Measurements from ENCODE around the gene KCNQ5. TPM values are rescaled to one million over a fixed set of nuclear protein-coding genes. Genes with fewer than 3 reads are reported as not detected.

The KCNQ5 gene
- total RNA-seq, 1 experiment from 2014 or later, result not detected

DNA sequence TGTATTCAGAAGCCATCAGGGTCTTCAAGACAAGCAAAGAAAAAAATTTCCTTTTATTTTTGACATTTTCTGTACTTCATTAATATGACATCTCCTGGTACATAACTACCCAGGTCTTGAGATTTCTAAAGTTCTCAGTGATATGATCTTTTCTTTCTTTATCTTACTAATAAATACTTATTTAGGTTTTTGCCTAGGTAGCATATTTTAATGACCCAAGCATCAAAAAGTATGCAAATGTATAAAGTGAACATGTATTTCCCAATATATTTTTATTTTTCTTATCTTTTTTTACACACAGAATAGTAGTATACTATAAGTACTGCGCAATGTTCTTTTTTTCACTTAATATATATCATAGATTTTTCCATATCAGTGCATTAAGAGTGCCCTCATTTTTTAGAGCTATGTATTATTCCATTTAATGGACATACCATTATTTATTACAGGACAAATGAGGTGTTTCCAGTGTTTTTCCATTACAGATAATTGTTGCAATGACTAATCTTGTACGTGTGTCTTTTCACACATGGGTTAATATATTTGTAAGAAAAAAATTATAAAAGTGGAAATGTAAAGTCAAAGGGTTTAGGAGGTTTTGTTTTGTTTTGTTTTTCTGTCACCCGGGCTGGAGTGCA is 107.0 kb downstream of the KCNQ5 start:
- Histone ChIP-seq H3K4me3 (no peak overlapping the region), H3K27me3 (no peaks in the 10 kb centered on the region), H3K27ac (no peak overlapping the region), H3K36me3 (no peaks in the 10 kb centered on the region), H3K4me1 (no peaks in the 10 kb centered on the region), H3K9me3 (replicated peaks) (peaks cover 4% of the 10 kb centered on the region; the same call in 1 of the 2 replicates)
- no peak for DNase-seq

DNA sequence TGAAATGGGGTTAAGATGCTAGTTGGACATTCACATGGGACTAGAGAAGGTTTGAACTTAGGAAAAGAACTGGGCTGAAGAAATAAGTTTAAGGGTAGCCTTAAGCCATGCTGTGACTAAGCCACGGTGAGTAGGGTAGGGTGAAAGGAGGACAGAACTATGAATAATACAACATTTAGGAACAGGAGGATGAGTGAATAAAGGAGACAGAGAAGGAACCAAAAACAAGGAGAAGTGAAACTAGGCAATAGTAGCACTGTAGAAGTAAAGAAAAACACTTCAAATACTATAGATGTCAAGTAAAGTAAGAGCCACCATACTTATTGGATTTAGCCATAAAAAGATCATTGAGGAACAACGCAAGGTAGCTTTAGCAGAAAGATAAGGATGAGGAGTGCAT is 111.2 kb downstream of the KCNQ5 start:
- Histone ChIP-seq H3K36me3 (no peaks in the 10 kb centered on the region), H3K4me1 (no peaks in the 10 kb centered on the region), H3K27ac (no peak overlapping the region), H3K9me3 (replicated peaks) (peaks cover 4% of the 10 kb centered on the region; the same call in 1 of the 2 replicates), H3K4me3 (no peak overlapping the region), H3K27me3 (no peaks in the 10 kb centered on the region)
- DNase-seq, result no peak

DNA sequence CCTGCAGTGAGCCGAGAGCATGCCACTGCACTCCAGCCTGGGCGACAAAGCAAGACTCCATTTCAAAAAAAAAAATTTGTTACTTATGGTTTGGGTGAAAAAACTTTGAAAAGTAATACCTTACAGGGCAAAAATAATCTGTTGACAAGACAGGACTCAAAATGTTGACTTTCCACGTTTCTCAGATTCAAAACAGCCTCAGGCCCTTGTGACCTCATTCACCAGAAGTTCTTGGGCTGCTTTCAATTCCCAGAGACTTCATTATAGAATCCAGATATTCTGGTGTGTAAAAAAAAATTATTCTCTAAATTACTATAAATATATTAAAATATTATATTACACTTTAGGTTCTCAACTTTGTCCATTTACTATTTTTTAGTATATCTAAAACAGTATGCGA is 116.2 kb downstream of the KCNQ5 start:
- no peak for DNase-seq
- Histone ChIP-seq H3K36me3 (no peaks in the 10 kb centered on the region), H3K4me3 (no peak overlapping the region), H3K9me3 (replicated peaks) (no peaks in the 10 kb centered on the region), H3K4me1 (no peaks in the 10 kb centered on the region), H3K27ac (no peak overlapping the region), H3K27me3 (no peaks in the 10 kb centered on the region)

DNA sequence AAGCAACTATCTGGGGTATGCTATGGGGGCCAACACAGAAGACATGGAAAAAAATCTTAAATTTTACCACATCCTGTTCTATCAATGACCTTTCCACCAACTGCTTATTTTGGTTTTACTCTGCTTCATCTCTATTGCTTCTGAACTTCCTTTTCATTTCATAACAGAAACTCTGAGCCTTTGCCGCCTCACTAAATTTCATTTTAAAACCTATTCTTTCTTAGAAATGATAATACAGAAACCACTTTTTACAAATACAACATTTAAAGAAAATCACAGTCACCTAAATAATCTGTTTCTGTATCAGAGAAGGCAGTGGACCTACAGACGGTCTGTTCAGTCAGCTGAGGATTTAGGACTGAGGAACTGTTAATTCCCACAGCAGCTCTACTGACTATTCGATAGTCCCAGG is 117.5 kb downstream of the KCNQ5 start:
- Histone ChIP-seq H3K9me3 (replicated peaks) (no peaks in the 10 kb centered on the region), H3K27ac (no peak overlapping the region), H3K36me3 (no peaks in the 10 kb centered on the region), H3K27me3 (no peaks in the 10 kb centered on the region), H3K4me3 (no peak overlapping the region), H3K4me1 (no peaks in the 10 kb centered on the region)
- DNase-seq, result no peak

DNA sequence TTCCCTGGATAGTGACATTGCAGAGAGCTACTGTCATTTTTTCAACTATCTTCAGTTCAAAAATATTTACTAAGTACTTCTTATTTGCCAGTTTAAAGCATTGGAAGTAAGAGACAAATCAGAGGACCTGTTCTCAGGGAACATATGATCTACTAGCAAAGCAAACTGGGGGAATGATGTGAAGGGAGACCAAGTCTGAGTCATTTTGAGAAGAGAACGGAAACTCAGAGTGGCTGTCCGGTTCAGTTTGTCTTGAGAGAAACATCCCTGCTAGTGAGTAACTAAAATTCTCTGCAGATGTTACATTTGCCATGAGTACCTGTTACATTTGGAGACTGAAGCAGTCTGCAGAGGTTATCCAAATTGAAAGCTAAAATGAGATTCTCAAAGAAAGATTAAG is 118.3 kb downstream of the KCNQ5 start:
- no peaks in the 10 kb centered on the region for H3K27me3 ChIP-seq
- H3K27ac ChIP-seq, result no peak overlapping the region
- no peak overlapping the region for H3K4me3 ChIP-seq
- no peaks in the 10 kb centered on the region for H3K36me3 ChIP-seq
- no peaks in the 10 kb centered on the region for H3K9me3 ChIP-seq (replicated peaks)
- no peak for DNase-seq
- no peaks in the 10 kb centered on the region for H3K4me1 ChIP-seq

DNA sequence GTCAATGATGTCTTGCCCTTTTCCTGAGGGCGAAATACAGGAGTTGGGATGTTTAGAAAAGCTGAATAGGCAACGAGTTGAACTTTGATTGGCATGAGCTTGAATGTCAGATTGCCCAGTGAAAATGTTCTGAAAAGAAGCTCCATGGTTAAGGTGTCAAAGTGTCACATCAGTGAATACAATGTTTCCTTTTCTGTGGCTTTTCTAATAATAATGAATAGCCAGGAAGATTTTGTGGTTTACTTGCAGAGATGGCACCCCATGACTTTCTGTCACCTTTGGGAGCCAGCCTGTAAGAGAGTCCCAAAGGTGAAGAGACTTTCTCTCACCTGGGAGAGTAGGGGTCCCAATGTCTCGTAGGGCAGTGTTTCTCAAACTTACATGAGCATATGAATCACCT is 119.2 kb downstream of the KCNQ5 start:
- Histone ChIP-seq H3K9me3 (replicated peaks) (no peaks in the 10 kb centered on the region), H3K4me1 (no peaks in the 10 kb centered on the region), H3K27me3 (no peaks in the 10 kb centered on the region), H3K36me3 (no peaks in the 10 kb centered on the region), H3K27ac (no peak overlapping the region), H3K4me3 (no peak overlapping the region)
- DNase-seq, result no peak

DNA sequence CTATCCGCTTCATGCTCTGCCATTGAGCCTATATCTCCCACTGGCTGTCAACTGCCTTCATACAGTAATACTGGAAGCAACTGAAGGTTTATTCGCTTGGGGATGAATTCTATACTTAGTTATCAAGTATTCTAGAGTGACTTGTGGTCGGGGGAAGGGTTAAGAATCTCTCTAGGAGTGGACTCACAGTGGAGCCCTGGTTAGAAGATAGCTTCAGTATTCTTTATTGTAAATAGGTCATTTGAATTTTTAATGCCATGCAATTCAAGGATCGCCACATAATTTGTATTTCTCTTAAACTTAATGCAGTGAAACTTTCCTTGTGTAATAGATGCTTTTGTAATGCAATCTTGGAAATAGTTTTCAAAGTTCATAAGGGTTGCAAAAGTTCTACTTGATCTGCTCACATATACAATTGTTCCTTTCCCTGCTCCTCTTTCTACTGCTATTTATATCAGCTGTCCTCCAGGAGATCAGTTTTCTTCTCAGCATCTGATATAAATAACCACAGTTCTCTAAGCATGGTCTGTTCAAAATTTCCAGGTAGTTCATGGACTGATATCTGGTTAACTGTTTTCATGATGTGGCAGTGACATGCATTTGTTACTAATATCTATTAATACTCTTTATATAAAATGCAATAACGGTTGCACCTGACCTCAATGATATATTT is 120.3 kb downstream of the KCNQ5 start:
- no peak overlapping the region for H3K4me3 ChIP-seq
- H3K4me1 ChIP-seq, result no peaks in the 10 kb centered on the region
- no peaks in the 10 kb centered on the region for H3K9me3 ChIP-seq (replicated peaks)
- no peak for DNase-seq
- H3K27ac ChIP-seq, result no peak overlapping the region
- no peaks in the 10 kb centered on the region for H3K36me3 ChIP-seq
- H3K27me3 ChIP-seq, result no peaks in the 10 kb centered on the region

DNA sequence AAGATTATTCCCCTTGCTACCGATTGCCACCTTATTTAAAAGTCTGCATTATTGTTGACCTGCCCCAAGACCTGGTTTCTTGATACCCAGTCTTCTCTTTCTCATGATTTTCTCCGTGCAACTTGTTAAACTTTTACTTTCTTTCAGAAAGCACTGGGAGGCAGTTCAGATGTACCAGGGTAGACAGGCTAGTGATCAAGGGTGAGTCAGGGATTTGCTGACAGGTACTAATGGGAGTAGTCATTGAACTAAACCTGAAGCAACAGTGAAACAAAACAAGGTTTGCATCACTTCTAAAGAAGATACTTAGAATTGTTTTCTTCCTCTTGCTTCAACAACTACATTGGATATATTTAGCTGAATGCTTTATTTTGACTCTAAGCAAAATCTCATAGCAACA is 124.4 kb downstream of the KCNQ5 start:
- H3K4me1 ChIP-seq, result no peaks in the 10 kb centered on the region
- no peaks in the 10 kb centered on the region for H3K36me3 ChIP-seq
- no peak overlapping the region for H3K27ac ChIP-seq
- no peak for DNase-seq
- no peaks in the 10 kb centered on the region for H3K27me3 ChIP-seq
- no peak overlapping the region for H3K4me3 ChIP-seq
- no peaks in the 10 kb centered on the region for H3K9me3 ChIP-seq (replicated peaks)

DNA sequence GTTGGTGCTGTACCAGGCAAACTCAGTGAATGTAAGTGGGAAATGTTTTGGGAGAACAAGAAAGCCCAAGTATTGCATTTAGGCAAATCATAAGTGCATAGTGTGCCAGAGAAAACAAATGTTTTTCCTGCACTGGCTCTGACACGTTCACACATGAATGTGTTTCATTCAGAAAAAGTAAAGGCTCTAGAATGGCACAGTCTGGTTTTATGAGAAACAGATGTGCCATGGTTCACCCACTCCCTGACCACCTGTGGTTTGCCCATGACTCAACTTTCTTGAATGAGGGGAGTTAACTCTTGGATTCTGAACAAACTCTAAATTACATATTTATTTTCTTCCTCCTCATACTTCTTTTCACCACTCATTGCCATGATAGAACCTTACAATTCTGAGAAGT is 126.9 kb downstream of the KCNQ5 start:
- Histone ChIP-seq H3K9me3 (replicated peaks) (no peaks in the 10 kb centered on the region), H3K36me3 (no peaks in the 10 kb centered on the region), H3K4me1 (no peaks in the 10 kb centered on the region), H3K4me3 (no peak overlapping the region), H3K27me3 (no peaks in the 10 kb centered on the region), H3K27ac (no peak overlapping the region)
- DNase-seq, result peak; percentile 4 to 27

DNA sequence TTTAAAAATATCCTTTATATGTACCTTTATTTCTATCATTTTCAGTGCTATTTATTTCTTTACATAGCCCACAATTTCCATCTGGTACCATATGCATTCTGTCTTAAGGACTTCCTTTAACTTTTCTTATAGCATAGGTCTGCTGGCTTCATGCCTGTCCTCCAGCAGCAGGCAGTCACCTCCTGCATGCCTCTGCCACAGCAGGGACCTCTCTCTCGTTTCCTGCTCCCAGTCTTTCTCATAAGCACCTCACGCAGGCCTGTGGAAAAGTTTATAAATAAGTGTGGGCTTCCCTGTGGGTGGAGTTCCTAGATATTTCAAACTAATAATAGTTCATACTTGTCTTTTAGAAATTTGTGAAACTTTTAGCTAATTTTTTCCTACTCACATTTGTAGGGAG is 133.9 kb downstream of the KCNQ5 start:
- no peaks in the 10 kb centered on the region; the same call in 1 of the 2 replicates for H3K27me3 ChIP-seq

DNA sequence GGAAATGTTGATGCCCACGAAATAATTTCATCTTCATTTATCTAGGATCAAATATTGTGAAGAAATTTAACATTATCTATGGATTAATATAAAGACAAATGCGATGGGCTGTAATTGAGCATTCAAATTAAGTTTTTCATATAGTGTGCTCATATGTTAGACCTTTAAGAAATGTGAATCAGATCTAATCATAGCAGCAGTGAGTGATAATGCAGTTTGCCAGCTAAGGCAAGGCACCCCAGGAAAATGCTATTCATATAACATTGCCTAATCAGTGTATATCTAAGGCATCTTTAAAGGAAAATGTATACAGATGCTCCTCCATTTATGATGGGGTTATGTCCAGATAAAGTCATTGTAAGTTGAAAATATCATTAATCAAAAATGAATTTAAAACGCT is 135.2 kb downstream of the KCNQ5 start:
- H3K27ac ChIP-seq, result no peak overlapping the region
- H3K9me3 ChIP-seq (replicated peaks), result no peaks in the 10 kb centered on the region
- H3K4me3 ChIP-seq, result no peak overlapping the region
- no peaks in the 10 kb centered on the region for H3K4me1 ChIP-seq
- H3K27me3 ChIP-seq, result no peaks in the 10 kb centered on the region; the same call in 1 of the 2 replicates
- no peaks in the 10 kb centered on the region for H3K36me3 ChIP-seq
- DNase-seq, result no peak

More for the DNA sequence above, 133.9 kb downstream of the KCNQ5 start:
- H3K27ac ChIP-seq, result no peak overlapping the region
- no peaks in the 10 kb centered on the region for H3K36me3 ChIP-seq
- DNase-seq, result no peak
- no peaks in the 10 kb centered on the region for H3K4me1 ChIP-seq
- H3K9me3 ChIP-seq (replicated peaks), result no peaks in the 10 kb centered on the region
- H3K4me3 ChIP-seq, result no peak overlapping the region

DNA sequence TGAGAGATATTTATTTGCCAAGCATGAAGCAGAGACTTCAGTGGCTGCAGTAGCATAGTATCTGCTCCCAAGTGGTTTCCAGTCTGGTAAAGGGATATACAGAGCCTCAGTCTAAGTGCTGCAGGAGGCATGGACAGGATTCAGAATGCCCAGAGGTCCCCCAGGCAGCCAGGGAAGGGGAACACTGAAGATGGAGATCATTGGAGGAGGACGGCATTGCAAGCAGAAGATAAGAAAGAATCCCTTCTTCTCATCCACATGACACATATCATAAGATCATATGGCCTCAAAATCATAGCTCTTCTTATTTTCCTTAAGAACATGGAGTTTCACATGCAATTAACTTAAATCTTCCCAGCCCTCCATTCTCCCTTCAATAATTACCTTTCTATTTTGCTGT is 136.1 kb downstream of the KCNQ5 start:
- Histone ChIP-seq H3K27ac (no peak overlapping the region), H3K27me3 (no peaks in the 10 kb centered on the region; the same call in 1 of the 2 replicates), H3K36me3 (no peaks in the 10 kb centered on the region), H3K9me3 (replicated peaks) (no peaks in the 10 kb centered on the region), H3K4me1 (no peaks in the 10 kb centered on the region), H3K4me3 (no peak overlapping the region)
- no peak for DNase-seq

DNA sequence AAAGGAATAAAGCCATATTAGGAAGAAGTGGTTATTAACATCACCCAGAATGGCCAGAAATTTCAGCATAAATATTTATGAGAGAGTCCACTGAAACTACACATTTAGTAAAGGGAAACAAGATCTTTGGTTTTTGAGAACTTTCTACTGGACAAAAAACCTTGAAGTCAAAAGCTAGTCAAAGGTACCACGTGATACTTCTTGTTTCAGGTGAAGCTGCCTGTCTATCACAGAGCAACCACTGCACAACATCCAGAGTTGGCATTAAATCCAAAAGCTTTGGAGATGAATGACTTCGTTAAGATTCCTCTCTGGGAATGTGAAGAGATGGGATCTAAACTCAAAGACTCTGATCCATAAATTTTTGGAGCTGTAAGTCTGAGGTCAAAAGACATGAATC is 137.0 kb downstream of the KCNQ5 start:
- no peak for DNase-seq
- no peak overlapping the region for H3K27ac ChIP-seq
- no peaks in the 10 kb centered on the region for H3K36me3 ChIP-seq
- H3K9me3 ChIP-seq (replicated peaks), result no peaks in the 10 kb centered on the region
- H3K4me3 ChIP-seq, result no peak overlapping the region
- no peaks in the 10 kb centered on the region for H3K4me1 ChIP-seq
- H3K27me3 ChIP-seq, result no peaks in the 10 kb centered on the region; the same call in 1 of the 2 replicates

DNA sequence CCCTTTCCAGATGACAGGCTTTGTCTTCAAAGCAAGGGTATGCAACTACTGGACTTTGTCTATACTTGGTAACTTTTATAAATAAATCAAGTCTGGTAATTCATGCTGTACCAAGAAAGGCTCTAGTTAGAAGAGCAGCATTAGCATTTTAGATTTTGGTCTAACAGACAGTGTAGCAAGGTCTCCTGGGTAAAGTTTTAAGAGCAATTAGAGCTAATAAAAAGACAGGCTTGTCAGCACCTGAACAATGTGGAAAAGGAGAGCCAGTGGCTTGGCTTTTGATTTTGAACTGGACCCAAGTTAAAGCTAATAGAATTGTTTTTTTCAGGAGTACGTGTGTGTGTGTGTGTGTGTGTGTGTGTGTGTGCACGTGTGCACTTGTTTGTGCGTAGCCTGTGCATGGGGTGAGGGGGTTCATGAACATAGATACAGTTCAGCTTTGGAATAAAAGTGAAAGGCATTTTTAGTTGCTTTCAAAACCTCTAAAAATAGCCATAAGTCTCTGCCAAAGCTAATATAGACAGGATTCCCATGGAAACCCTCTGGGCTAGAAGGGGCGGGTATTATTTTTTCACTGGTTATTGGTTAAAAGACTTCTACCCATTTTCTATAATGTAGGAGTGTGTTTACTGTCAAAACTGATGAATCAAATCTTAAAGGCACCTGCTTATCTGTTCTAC is 138.4 kb downstream of the KCNQ5 start:
- H3K4me1 ChIP-seq, result no peaks in the 10 kb centered on the region

DNA sequence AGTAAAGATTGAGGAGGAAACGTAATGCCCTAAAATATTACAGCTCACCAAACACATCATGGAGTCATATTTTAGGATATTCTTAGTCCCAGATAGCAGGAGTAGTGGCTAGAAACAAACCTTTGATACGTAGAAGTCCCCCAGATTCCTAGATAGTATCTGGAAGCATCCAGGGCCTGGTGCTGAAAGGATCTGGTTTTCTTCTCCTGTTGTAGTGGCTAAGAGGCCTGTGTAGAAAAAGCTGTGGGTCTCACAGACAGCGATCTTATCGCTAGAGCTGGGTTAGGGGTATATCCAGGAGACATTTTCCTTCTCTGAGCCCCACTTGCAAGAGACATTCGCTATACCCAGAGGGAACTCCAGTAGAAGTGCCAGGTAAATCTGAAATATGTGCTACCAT is 139.9 kb downstream of the KCNQ5 start:
- H3K27ac ChIP-seq, result no peak overlapping the region
- H3K4me3 ChIP-seq, result no peak overlapping the region
- H3K36me3 ChIP-seq, result no peaks in the 10 kb centered on the region
- DNase-seq, result no peak
- H3K4me1 ChIP-seq, result no peaks in the 10 kb centered on the region
- no peaks in the 10 kb centered on the region; the same call in 1 of the 2 replicates for H3K27me3 ChIP-seq
- no peaks in the 10 kb centered on the region for H3K9me3 ChIP-seq (replicated peaks)

More for the DNA sequence above, 138.4 kb downstream of the KCNQ5 start:
- Histone ChIP-seq H3K4me3 (no peak overlapping the region), H3K27ac (no peak overlapping the region), H3K9me3 (replicated peaks) (no peaks in the 10 kb centered on the region), H3K27me3 (no peaks in the 10 kb centered on the region; the same call in 1 of the 2 replicates), H3K36me3 (no peaks in the 10 kb centered on the region)
- DNase-seq, result no peak
